Mucosa of rectum (tissue), 2 donors: ENCODE results near the gene ARSB.

ENCODE experiments used
- H3K27ac ChIP-seq, 2 donors: one replicate each; pipeline ENCODE4 v1.7.0; 2013; ENCODE audit warnings: inconsistent platforms in 2 of 2, low read depth in 2 of 2, low read length in 2 of 2
- H3K27me3 ChIP-seq, 2 donors: one replicate each; pipeline ENCODE4 v1.7.0; 2013; ENCODE audit warnings: low read length in 2 of 2; ENCODE audit not compliant: control insufficient read depth in 2 of 2, insufficient read depth in 2 of 2
- H3K36me3 ChIP-seq, 2 donors: one replicate each; pipeline ENCODE4 v1.7.0; 2013; ENCODE audit warnings: low read length in 2 of 2; ENCODE audit not compliant: control insufficient read depth in 2 of 2, insufficient read depth in 2 of 2
- H3K4me1 ChIP-seq, 2 donors: one replicate each; pipeline ENCODE4 v1.7.0; 2013; ENCODE audit warnings: low read length in 2 of 2, mild to moderate bottlenecking in 1 of 2; ENCODE audit not compliant: control insufficient read depth in 2 of 2, insufficient read depth in 2 of 2
- H3K4me3 ChIP-seq, 2 donors: one replicate each; pipeline ENCODE4 v1.7.0; 2013; ENCODE audit warnings: low read length in 2 of 2
- H3K9ac ChIP-seq, 2 donors: one replicate each; pipeline ENCODE4 v1.7.0; 2013; ENCODE audit warnings: low read length in 2 of 2, low read depth in 1 of 2, mild to moderate bottlenecking in 1 of 2
- H3K9me3 ChIP-seq, 2 donors: one replicate each; pipeline ENCODE4 v1.7.0; 2013; ENCODE audit warnings: low read length in 2 of 2; ENCODE audit not compliant: control insufficient read depth in 2 of 2
- donor health status: healthy.
- donor health status: Normal muscosa, but diverticular disease.

ARSB gene

DNA sequence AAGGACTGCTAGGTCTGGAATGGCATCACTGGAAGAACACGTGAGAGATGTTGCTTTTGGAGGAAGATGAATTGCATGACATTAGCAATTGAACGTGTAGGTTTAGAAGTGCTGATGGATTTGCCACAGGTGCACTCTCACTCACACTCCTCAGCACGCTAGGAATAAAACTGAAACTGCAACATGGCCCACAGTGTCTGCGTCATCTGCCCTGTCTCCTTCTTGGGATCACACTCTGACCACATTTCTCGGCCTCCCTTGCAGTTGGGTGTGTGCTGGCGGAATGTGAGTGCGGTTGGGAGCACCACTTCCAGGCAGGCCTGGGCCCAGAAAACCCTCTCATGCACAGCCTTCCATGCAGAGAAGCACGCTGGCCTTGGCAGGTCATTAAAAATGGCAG is 183.7 kb downstream of the ARSB start:
- Histone ChIP-seq H3K4me3 (no peak overlapping the region), H3K9ac (no peak overlapping the region), H3K4me1 (no peaks in the 10 kb centered on the region), H3K27ac (no peak overlapping the region), H3K9me3 (no peaks in the 10 kb centered on the region), H3K27me3 (no peaks in the 10 kb centered on the region), H3K36me3 (no peaks in the 10 kb centered on the region)

DNA sequence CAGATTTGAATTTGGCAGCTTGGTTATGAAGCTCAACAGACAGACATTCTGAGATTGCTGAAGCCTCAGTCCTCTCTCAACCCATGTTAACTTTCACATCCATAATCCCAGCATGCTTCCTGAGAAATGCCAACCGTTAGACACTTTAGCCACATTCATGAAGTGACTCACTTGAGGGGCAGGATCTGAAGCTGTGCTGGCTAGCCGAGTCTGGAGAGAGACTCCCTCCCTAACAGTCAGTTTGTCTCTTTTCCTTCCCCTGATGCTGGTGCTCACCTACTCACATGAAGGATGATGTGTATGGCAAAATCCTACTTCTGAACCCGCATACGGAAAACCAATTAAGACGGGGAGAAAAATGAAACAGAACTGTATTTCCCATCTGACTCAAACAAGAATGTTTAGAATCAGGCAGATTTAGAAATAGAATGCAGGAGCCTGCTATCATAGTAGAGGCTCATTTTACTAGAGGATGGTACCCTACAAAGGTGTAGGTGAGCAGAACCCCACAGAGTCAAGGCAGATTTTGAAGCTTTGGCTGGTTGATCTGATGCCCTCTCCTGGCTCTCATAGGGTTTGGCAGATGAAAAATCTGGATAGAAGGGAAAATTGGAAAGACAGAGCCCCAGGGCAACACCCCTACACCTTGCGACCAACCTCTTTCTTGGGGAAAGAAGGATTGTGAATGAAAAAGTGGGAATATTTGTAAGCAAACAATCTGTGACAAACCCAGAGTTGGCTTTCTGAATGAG is 185.7 kb downstream of the ARSB start:
- H3K9ac ChIP-seq = no peak overlapping the region
- H3K27ac ChIP-seq = no peak overlapping the region
- H3K4me3 ChIP-seq = no peak overlapping the region
- H3K27me3 ChIP-seq = no peaks in the 10 kb centered on the region
- H3K9me3 ChIP-seq = no peaks in the 10 kb centered on the region
- no peaks in the 10 kb centered on the region for H3K4me1 ChIP-seq
- H3K36me3 ChIP-seq = no peaks in the 10 kb centered on the region

DNA sequence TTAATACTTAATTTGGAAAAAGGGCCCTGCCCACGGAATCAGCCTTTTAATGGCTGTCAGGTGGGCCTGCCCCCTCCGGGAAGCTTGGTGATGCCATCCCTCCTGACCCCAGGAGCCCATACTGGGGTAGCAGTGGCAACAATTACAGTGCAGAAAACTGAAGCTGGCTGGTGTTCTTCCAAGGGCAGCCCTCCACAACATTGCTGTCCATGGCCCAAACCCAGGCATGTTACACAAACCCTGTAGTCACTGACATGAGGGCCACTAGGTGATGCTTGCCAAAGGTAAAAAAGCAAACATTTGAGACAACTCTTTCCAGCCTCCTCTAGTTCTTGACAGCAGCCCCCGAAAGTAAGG is 186.5 kb downstream of the ARSB start:
- no peak overlapping the region for H3K4me3 ChIP-seq
- H3K27me3 ChIP-seq = no peaks in the 10 kb centered on the region
- H3K9ac ChIP-seq = no peak overlapping the region
- H3K4me1 ChIP-seq = no peaks in the 10 kb centered on the region
- no peak overlapping the region for H3K27ac ChIP-seq
- no peaks in the 10 kb centered on the region for H3K36me3 ChIP-seq
- H3K9me3 ChIP-seq = no peaks in the 10 kb centered on the region

DNA sequence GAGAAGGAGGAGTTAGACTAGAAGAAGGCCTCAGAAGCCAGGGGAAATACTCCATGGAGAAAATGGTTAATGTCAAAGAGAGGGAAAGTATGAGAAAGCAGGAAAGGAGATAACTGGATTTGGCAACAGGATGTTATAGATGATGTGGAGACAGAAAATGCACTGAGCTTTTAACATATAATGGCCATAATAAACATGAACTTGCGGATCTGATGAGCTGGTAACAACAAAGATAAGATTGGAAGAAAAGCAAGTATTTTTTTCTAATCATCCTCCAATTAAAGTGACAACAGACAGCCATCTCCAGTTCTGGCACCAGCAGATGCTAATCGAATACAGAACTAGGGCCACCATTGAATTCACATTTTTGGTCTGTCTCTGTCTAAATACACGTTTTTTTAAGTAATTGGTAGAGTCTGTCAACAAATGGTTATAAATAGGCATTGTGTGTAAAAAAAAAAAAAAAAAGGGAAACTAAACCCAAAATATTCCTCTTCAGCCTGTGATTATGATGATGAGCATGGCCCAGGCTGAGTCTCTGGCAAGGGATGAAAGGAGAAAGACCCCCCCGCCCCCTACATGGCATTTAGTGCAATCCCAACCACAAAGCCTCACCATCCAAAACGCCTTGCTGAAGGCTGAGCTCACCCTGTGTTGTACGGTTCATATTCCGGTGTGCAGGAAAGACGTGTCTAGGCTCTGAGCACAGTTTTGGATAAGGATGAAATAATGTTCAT is 187.0 kb downstream of the ARSB start:
- Histone ChIP-seq H3K27ac (no peak overlapping the region), H3K27me3 (no peaks in the 10 kb centered on the region), H3K36me3 (no peaks in the 10 kb centered on the region), H3K9ac (no peak overlapping the region), H3K4me1 (no peaks in the 10 kb centered on the region), H3K9me3 (no peaks in the 10 kb centered on the region), H3K4me3 (no peak overlapping the region)

DNA sequence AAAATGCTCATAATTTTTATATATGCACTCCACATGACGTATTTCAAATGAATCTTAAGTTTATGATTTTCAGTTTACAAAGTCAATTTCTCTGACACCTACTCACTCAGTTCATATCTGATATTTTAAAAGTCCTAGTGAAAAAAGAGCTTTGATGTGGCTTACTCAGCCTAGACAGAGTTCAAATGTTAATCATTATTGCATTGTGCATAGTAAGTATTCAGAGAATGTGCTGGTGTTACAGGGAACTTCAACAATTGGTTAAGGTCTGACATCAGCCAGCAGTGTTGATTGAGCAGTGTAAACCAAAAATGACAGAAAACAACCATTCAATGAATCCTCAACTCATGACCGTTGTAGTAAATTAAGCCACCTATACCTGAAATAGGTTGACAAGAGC is 189.4 kb downstream of the ARSB start:
- Histone ChIP-seq H3K9ac (no peak overlapping the region), H3K4me1 (no peaks in the 10 kb centered on the region), H3K36me3 (no peaks in the 10 kb centered on the region), H3K27ac (no peak overlapping the region), H3K9me3 (no peaks in the 10 kb centered on the region), H3K27me3 (no peaks in the 10 kb centered on the region), H3K4me3 (no peak overlapping the region)

DNA sequence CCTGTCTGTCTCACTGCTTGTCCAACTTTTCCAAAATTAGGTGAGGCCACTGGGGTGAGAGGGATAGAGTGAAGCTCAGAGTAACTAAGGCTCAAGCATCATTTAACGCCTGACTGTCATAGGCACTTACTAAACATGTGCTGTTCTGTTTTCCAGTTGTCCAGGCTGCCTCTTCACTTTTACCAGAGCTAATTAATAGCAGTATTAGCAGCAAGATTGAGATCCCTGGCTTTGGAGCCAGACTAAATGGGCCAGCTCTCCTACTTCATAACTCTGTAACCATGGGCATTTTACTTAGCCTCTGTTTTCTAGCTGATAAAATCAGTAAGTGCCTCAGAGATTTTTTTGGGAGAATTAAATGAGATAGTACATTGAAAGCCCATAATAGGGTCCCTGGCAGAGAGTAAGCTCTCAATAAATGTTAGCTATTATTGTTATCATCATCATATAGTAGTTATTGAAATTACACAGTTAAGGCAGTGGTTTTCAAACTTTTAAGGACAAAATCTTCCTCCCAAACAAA is 190.4 kb downstream of the ARSB start:
- H3K27me3 ChIP-seq = no peaks in the 10 kb centered on the region
- no peak overlapping the region for H3K4me3 ChIP-seq
- H3K9me3 ChIP-seq = no peaks in the 10 kb centered on the region
- no peaks in the 10 kb centered on the region for H3K36me3 ChIP-seq
- no peak overlapping the region for H3K27ac ChIP-seq
- no peak overlapping the region for H3K9ac ChIP-seq
- H3K4me1 ChIP-seq = no peaks in the 10 kb centered on the region

DNA sequence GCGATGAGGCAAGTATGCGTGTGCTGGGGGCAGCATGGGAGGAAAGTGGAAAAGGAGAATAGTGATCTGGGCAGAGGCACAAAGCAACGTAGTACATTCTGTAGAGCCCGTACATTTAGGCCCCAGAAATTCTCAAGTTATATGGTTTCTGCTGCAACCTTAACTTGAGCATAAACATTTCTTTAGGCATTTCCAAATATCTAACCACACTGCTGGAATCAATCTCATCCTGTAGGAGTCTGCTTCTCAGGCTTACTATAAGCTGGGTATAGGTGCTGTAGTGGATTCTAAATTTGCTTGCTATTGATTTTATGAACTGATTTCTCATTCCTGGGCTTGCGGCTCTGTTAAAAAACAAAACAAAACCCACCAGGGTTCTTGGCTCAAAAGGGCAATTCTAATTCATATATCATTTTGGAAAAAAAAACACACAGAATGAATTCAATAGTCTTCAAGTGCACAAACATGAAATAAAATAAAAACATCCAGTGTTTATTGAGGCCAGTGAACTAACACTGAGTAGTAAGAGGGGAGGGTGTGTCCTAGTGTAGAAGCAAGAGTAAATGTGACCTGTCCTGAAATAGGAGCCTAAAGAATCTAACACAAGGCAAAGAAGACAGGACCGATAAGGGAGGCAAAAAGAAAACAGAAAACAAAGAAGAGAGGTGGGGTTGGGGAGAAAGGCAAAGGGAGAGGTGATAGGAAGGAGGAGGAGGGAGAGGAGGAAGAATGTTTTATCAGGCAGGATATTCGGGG is 191.0 kb downstream of the ARSB start:
- Histone ChIP-seq H3K36me3 (no peaks in the 10 kb centered on the region), H3K4me3 (no peak overlapping the region), H3K9ac (no peak overlapping the region), H3K4me1 (no peaks in the 10 kb centered on the region), H3K9me3 (no peaks in the 10 kb centered on the region), H3K27ac (no peak overlapping the region), H3K27me3 (no peaks in the 10 kb centered on the region)

DNA sequence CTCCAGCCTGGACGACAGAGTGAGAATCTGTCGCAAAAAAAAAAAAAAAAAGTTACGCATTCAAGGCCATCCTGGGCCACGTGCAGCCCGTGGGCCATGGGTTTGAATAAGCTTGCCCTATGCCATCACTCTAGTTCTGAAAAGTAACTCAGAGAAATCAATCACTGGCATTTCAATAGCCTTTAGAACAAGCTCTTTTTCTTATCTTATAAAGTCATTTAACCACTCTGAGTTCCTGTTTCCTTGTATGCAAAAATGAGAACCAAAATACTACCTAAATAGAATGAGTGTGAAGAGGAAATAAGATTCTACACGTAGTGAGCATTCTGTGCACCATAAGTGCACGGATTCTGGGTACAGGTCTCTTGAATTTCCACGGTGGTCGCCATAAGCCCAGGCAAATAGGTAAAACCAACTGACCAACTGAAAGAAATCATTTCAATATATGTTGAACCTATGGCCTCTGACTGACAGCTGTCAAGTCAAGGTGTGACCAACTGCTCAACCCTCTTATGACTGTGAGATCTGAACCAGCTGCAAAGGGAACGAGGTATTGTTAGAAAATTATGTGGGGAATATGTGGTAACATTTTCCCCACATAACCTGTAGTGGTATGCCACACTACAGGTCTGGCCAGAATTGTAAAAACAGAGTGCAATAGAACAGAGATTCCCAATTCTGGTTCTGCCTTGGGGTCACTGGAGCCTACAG is 192.6 kb downstream of the ARSB start:
- no peak overlapping the region for H3K4me3 ChIP-seq
- no peak overlapping the region for H3K27ac ChIP-seq
- no peaks in the 10 kb centered on the region for H3K9me3 ChIP-seq
- H3K9ac ChIP-seq = no peak overlapping the region
- H3K4me1 ChIP-seq = no peaks in the 10 kb centered on the region
- no peaks in the 10 kb centered on the region for H3K36me3 ChIP-seq
- H3K27me3 ChIP-seq = no peaks in the 10 kb centered on the region

DNA sequence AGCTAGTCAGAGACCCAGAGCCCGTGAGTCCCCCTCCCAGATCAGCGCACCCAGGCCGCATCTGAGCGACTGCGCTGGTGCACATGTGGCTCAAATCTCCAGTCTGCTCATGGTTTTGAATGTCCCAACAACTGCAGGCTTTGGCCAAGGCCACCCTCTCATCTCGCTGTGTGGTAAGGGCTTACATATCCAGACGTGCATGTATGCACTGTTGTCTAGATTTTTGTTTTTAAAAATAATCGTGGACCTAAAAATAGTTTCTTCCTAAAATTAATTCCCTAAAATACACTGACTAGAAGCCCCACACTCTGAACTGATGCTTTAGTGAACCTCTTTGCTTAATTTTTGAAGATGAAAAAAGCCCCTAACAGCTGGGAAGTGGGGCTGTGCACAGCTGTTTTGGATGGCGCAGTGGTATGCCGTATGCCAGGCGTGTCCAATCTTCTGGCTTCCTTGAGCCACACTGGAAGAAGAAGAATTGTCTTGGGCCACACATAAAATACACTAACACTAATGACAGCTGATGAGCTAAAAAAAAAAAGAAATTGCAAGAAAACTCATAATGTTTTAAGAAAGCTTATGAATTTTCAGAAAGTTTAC is 193.5 kb downstream of the ARSB start:
- Histone ChIP-seq H3K9me3 (no peaks in the 10 kb centered on the region), H3K27me3 (no peaks in the 10 kb centered on the region), H3K9ac (no peak overlapping the region), H3K4me1 (no peaks in the 10 kb centered on the region), H3K36me3 (no peaks in the 10 kb centered on the region), H3K27ac (no peak overlapping the region), H3K4me3 (no peak overlapping the region)
